Mesendoderm (in vitro differentiated cells): ENCODE measurements around the gene TP53RK.

Source experiments
- DNase-seq: peaks from one replicate; pipeline ENCODE4 v3.0.0; 2013
- H2AK5ac ChIP-seq: 2 replicates; pipeline ENCODE4 v1.6.1; 2013; ENCODE audit warnings: low read length, inconsistent platforms
- H2BK120ac ChIP-seq: 2 replicates; pipeline ENCODE4 v1.6.1; 2013; ENCODE audit warnings: low read depth, mild to moderate bottlenecking, low read length, moderate library complexity, mixed read lengths
- H2BK15ac ChIP-seq: replicated peaks from 2 replicates; pipeline ENCODE4 v1.6.1; 2013; ENCODE audit warnings: low read depth, mild to moderate bottlenecking, moderate library complexity
- H2BK5ac ChIP-seq: 2 replicates; pipeline ENCODE4 v1.6.1; 2013; ENCODE audit warnings: low read length, inconsistent platforms
- H3K18ac ChIP-seq: 2 replicates; pipeline ENCODE4 v1.6.1; 2013; ENCODE audit warnings: mild to moderate bottlenecking, low read length, mixed read lengths
- H3K23ac ChIP-seq: one replicate; pipeline ENCODE4 v1.6.1; 2013; ENCODE audit warnings: low read length
- H3K27ac ChIP-seq: 2 replicates; pipeline ENCODE4 v1.5.1; 2013; ENCODE audit warnings: low read depth, mild to moderate bottlenecking, inconsistent platforms, low read length, moderate library complexity
- H3K27me3 ChIP-seq: 2 replicates; pipeline ENCODE4 v1.6.1; 2013; ENCODE audit warnings: low read length, control low read depth, mild to moderate bottlenecking, inconsistent platforms; ENCODE audit not compliant: insufficient read depth, poor library complexity
- H3K36me3 ChIP-seq: 2 replicates; pipeline ENCODE4 v1.6.1; 2013; ENCODE audit warnings: low read length, inconsistent platforms; ENCODE audit not compliant: control insufficient read depth, insufficient read depth
- H3K4ac ChIP-seq: one replicate; pipeline ENCODE4 v1.6.1; 2013; ENCODE audit warnings: low read depth, mild to moderate bottlenecking, low read length, moderate library complexity
- H3K4me1 ChIP-seq: 2 replicates; pipeline ENCODE4 v1.6.1; 2013; ENCODE audit warnings: low read depth, low read length, inconsistent platforms; ENCODE audit not compliant: control insufficient read depth
- H3K4me2 ChIP-seq: 2 replicates; pipeline ENCODE4 v1.6.1; 2013; ENCODE audit warnings: low read length
- H3K4me3 ChIP-seq: 2 replicates; pipeline ENCODE4 v1.5.1; 2013; ENCODE audit warnings: mild to moderate bottlenecking, low read length
- H3K56ac ChIP-seq: one replicate; pipeline ENCODE4 v1.6.1; 2013; ENCODE audit warnings: low read length
- H3K79me1 ChIP-seq: 2 replicates; pipeline ENCODE4 v1.6.1; 2013; ENCODE audit warnings: low read length, inconsistent platforms
- H3K79me2 ChIP-seq: 2 replicates; pipeline ENCODE4 v1.6.1; 2013; ENCODE audit warnings: mild to moderate bottlenecking, low read length; ENCODE audit not compliant: control insufficient read depth, insufficient read depth
- H3K9ac ChIP-seq: 2 replicates; pipeline ENCODE4 v1.6.1; 2013; ENCODE audit warnings: low read length, inconsistent platforms
- H4K5ac ChIP-seq: one replicate; pipeline ENCODE4 v1.6.1; 2013; ENCODE audit warnings: low read length
- H4K8ac ChIP-seq: one replicate; pipeline ENCODE4 v1.6.1; 2013; ENCODE audit warnings: low read depth, mild to moderate bottlenecking, control low read depth, low read length, moderate library complexity
- whole genome bisulfite sequencing: extraction: QIAGEN DNeasy Blood & Tissue Kit; methylation state at CpG from one replicate; pipeline ENCODE4 v1.1.7; 2013; ENCODE audit warnings: low lambda C conversion rate, missing lambda C conversion rate; ENCODE audit not compliant: insufficient coverage; ENCODE audit errors: extremely low coverage; 5-methylcytosine and 5-hydroxymethylcytosine counted together

TP53RK gene

GRCh38 chr20:46671866-46672542, 17.2 kb downstream of the TP53RK start:
- Histone ChIP-seq H3K9ac (no peak overlapping the region), H3K4me2 (no peak overlapping the region), H3K27ac (no peak overlapping the region), H3K4ac (no peak overlapping the region), H3K18ac (no peak overlapping the region), H3K27me3 (no peaks in the 10 kb centered on the region), H2BK120ac (no peak overlapping the region), H4K5ac (no peak overlapping the region), H3K23ac (no peak overlapping the region), H3K79me2 (no peaks in the 10 kb centered on the region), H3K79me1 (no peaks in the 10 kb centered on the region), H2BK5ac (no peak overlapping the region), H3K56ac (no peak overlapping the region), H2AK5ac (no peak overlapping the region), H3K36me3 (no peaks in the 10 kb centered on the region), H2BK15ac (no peak overlapping the region), H4K8ac (no peak overlapping the region), H3K4me3 (no peak overlapping the region), H3K4me1 (no peaks in the 10 kb centered on the region)
- no peak for DNase-seq
- WGBS: no CpG with 5 or more reads among the region's 3 CpGs

DNA sequence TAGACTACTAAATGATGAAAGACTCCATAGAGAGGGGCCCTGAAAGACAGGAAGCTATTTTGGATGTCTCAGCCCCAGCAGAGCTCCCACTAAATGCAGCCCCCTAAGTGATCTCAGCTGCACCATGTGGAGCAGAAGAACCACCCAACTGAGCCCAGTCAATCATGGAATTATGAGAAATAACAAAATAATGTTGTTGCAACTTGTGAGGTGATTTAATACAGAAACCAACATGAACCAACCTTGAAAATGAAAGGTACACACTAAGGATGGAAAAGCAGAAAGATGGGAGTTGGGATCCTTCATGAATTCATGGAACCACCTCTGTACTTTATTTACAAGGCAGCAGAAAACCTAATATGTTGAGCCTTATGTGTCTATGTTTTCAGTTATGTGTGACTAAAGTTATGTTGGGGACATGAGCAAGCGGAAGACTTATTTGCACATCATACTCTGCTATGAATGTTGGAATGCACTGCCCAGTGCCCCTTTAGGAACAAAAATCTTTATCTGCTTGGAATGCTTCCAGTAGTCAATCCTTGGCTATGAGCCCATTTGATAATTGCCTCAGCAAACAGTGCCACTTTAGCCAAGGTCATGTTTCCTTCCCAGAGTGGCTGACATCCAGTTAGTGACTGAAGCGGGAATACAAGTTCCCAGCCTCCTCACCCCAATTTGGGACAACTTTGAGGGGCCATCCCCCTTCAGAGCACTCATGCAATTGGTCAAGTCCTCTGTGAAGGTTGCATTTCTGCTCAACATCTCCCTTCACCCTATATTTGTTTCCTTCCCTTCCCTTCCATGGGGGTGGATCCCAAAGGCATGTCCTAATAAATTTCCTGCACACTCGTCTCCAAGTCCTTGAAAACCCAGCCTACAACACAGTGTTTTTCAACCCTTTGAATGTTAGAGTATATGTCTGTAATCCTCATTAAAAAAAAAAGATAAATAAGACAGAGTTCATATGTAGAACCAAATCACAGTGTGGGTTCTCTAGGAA, 18.4 kb downstream of the TP53RK start:
- WGBS: no CpG with 5 or more reads among the region's 3 CpGs
- H3K4me3 ChIP-seq: no peak overlapping the region

GRCh38 chr20:46670228-46670584, 19.0 kb downstream of the TP53RK start:
- no CpG with 5 or more reads among the region's 2 CpGs for WGBS
- no peaks in the 10 kb centered on the region for H3K4me1 ChIP-seq
- no peak overlapping the region for H3K56ac ChIP-seq
- no peak overlapping the region for H3K27ac ChIP-seq
- H2BK120ac ChIP-seq: no peak overlapping the region
- no peak overlapping the region for H4K5ac ChIP-seq
- H3K4me2 ChIP-seq: no peak overlapping the region
- H2BK15ac ChIP-seq: no peak overlapping the region
- no peak overlapping the region for H3K4me3 ChIP-seq
- H3K79me1 ChIP-seq: no peaks in the 10 kb centered on the region
- H2BK5ac ChIP-seq: no peak overlapping the region
- no peaks in the 10 kb centered on the region for H3K27me3 ChIP-seq
- no peak overlapping the region for H3K9ac ChIP-seq
- H3K36me3 ChIP-seq: no peaks in the 10 kb centered on the region
- H3K4ac ChIP-seq: no peak overlapping the region
- no peak overlapping the region for H3K23ac ChIP-seq
- DNase-seq: no peak
- no peak overlapping the region for H3K18ac ChIP-seq
- H2AK5ac ChIP-seq: no peak overlapping the region
- H4K8ac ChIP-seq: no peak overlapping the region
- H3K79me2 ChIP-seq: no peaks in the 10 kb centered on the region

More for the DNA sequence above, 18.4 kb downstream of the TP53RK start:
- H3K27me3 ChIP-seq: no peaks in the 10 kb centered on the region
- H3K56ac ChIP-seq: no peak overlapping the region
- no peak overlapping the region for H3K9ac ChIP-seq
- H3K18ac ChIP-seq: no peak overlapping the region
- no peak overlapping the region for H2AK5ac ChIP-seq
- no peak overlapping the region for H2BK15ac ChIP-seq
- H4K5ac ChIP-seq: no peak overlapping the region
- no peaks in the 10 kb centered on the region for H3K4me1 ChIP-seq
- no peak for DNase-seq
- H3K79me2 ChIP-seq: no peaks in the 10 kb centered on the region
- H3K4me2 ChIP-seq: no peak overlapping the region
- H3K27ac ChIP-seq: no peak overlapping the region
- H3K79me1 ChIP-seq: no peaks in the 10 kb centered on the region
- H3K23ac ChIP-seq: no peak overlapping the region
- no peak overlapping the region for H3K4ac ChIP-seq
- H4K8ac ChIP-seq: no peak overlapping the region
- no peak overlapping the region for H2BK5ac ChIP-seq
- H3K36me3 ChIP-seq: no peaks in the 10 kb centered on the region
- H2BK120ac ChIP-seq: no peak overlapping the region

DNA sequence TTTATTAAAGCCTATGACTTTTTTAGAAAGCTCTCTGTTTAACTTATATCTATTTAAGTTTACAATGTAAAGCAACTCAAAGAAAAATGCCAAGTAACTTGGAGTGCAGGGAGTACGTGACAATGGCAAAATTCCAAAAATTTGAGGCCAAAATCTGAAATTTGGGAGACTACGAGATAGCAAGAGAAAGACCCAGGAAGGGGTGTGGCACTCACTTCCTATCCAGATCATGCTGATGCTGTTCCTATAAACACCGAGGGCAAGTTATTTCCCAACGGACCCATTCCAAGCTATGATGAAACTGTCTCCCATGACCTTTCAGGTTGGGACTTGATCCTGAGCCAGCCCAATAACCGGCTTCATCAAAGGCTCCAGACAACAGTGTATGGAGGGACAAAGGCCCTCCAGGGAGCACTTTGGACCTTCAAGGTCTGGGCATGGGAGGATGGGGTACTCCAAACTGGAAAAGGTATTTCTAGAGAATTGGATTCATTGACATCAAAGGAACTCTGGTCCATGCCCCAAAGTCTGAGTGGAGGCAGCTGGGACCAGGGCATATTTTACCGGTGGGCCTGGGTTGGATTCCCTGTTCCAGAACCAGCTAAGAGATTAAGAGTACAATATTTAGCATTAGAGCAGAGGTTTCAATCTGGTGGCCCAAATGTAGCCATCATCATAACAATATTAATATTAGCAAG, 22.3 kb downstream of the TP53RK start:
- no peak overlapping the region for H2BK120ac ChIP-seq
- H3K27me3 ChIP-seq: no peaks in the 10 kb centered on the region
- H3K27ac ChIP-seq: no peak overlapping the region
- H3K4me2 ChIP-seq: no peak overlapping the region
- H3K4me1 ChIP-seq: no peaks in the 10 kb centered on the region
- no peak overlapping the region for H3K23ac ChIP-seq
- no peaks in the 10 kb centered on the region for H3K79me2 ChIP-seq
- H2AK5ac ChIP-seq: no peak overlapping the region
- H4K5ac ChIP-seq: no peak overlapping the region
- DNase-seq: no peak
- no peak overlapping the region for H3K4me3 ChIP-seq
- no peak overlapping the region for H3K18ac ChIP-seq
- no peaks in the 10 kb centered on the region for H3K36me3 ChIP-seq
- no peaks in the 10 kb centered on the region for H3K79me1 ChIP-seq
- H3K4ac ChIP-seq: no peak overlapping the region
- no peak overlapping the region for H4K8ac ChIP-seq
- no peak overlapping the region for H2BK5ac ChIP-seq
- WGBS: no CpG with 5 or more reads among the region's 6 CpGs
- no peak overlapping the region for H2BK15ac ChIP-seq
- no peak overlapping the region for H3K9ac ChIP-seq
- H3K56ac ChIP-seq: no peak overlapping the region

GRCh38 chr20:46666306-46666705, 22.9 kb downstream of the TP53RK start:
- H2BK15ac ChIP-seq: no peak overlapping the region
- no peak overlapping the region for H4K8ac ChIP-seq
- no peaks in the 10 kb centered on the region for H3K79me2 ChIP-seq
- H2AK5ac ChIP-seq: no peak overlapping the region
- no CpG with 5 or more reads among the region's 3 CpGs for WGBS
- H3K4me2 ChIP-seq: no peak overlapping the region
- no peaks in the 10 kb centered on the region for H3K36me3 ChIP-seq
- no peak overlapping the region for H3K4me3 ChIP-seq
- H3K4me1 ChIP-seq: no peaks in the 10 kb centered on the region
- H3K23ac ChIP-seq: no peak overlapping the region
- H3K27me3 ChIP-seq: no peaks in the 10 kb centered on the region
- H3K56ac ChIP-seq: no peak overlapping the region
- DNase-seq: no peak
- no peak overlapping the region for H4K5ac ChIP-seq
- H3K79me1 ChIP-seq: no peaks in the 10 kb centered on the region
- no peak overlapping the region for H2BK120ac ChIP-seq
- H3K18ac ChIP-seq: no peak overlapping the region
- H3K4ac ChIP-seq: no peak overlapping the region
- H3K9ac ChIP-seq: no peak overlapping the region
- H2BK5ac ChIP-seq: no peak overlapping the region
- no peak overlapping the region for H3K27ac ChIP-seq
